HG02870 (cell line): ENCODE data around the gene SOD1.
"Not testable (repeated sequence)": the region's sequence is repeated elsewhere in the genome, so short reads cannot be mapped to it uniquely, and the experiment has no call there.

Experiments
- ATAC-seq: cut with Tn5 transposase; IDR thresholded peaks from one replicate; pipeline ENCODE4 v1.9.1; 2021; ENCODE audit warnings: mild to moderate bottlenecking, moderate library complexity; ENCODE audit not compliant: unreplicated experiment

SOD1 gene

GRCh38 chr21:31659536-31660258 lies at the start of gene SOD1:
TSS of gene SOD1 (plus strand) at chr21:31659693. CDS start at chr21:31659770, 77 bp downstream.
- peak; percentile 94 for ATAC-seq

- ATAC-seq, result no peak
Observed at GRCh38 chr21:31611445-31611844, 48.0 kb upstream of the SOD1 start.

- ATAC-seq, result no peak
Observed at GRCh38 chr21:31612894-31613785, 46.4 kb upstream of the SOD1 start.

- no peak for ATAC-seq
Observed at GRCh38 chr21:31614705-31615104, 44.8 kb upstream of the SOD1 start.

- no peak for ATAC-seq
Observed at GRCh38 chr21:31616216-31616615, 43.3 kb upstream of the SOD1 start.

- ATAC-seq, result no peak
Observed at GRCh38 chr21:31618696-31619430, 40.6 kb upstream of the SOD1 start.

DNA sequence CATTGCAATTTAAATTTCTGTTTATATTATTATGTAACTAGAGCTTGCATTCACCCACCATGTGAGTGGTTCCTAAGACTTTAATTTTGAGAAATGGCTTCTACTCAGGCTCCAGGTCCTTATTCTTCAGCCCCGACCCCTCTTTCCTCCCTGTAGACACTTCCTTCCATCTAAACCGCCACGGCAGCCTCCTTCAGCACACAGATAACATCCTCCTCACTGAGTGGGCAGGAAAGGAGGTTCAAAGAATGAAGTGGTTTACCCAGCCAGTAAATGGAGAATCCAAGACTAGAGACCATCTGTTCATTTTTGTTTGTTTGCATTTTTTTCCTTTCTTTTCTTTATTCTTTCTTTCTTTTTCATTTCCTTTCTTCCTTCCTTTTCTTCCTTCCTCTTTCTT lies 37.1 kb upstream of the SOD1 start:
- ATAC-seq, result no peak

- peak; percentile 58 for ATAC-seq
Observed at GRCh38 chr21:31623664-31624063, 35.8 kb upstream of the SOD1 start.

- ATAC-seq, result no peak
Observed at GRCh38 chr21:31624181-31624580, 35.3 kb upstream of the SOD1 start.

DNA sequence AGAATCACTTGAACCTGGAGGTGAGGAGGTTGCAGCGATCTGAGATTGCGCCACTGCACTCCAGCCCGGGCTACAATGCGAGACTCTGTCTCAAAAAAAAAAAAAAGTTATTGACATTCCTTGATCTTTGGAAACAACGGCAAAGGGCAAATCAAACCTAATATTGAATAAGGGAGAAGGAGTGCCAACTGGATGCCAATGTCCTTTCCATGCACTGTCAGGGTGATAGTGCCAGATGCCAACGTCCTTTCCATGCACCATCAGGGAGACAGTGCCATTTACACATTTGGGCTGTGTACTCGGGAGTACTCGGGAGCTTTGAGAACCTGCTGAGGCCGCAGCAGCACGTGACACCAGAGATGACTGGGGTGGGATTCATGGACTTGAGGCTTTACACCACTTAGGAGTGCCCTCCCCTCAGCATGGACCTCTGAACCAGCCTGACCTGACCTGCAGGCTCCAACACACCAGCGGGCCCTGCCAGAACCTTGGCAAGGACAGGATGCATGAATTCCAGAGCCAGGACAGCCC lies 34.5 kb upstream of the SOD1 start:
- ATAC-seq, result no peak

GRCh38 chr21:31629972-31630711 lies 29.4 kb upstream of the SOD1 start:
- no peak for ATAC-seq

GRCh38 chr21:31631881-31632280 lies 27.6 kb upstream of the SOD1 start:
- ATAC-seq, result not testable (repeated sequence)

- ATAC-seq, result no peak
Observed at GRCh38 chr21:31634993-31635392, 24.5 kb upstream of the SOD1 start.

GRCh38 chr21:31636874-31637273 lies 22.6 kb upstream of the SOD1 start:
- no peak for ATAC-seq

DNA sequence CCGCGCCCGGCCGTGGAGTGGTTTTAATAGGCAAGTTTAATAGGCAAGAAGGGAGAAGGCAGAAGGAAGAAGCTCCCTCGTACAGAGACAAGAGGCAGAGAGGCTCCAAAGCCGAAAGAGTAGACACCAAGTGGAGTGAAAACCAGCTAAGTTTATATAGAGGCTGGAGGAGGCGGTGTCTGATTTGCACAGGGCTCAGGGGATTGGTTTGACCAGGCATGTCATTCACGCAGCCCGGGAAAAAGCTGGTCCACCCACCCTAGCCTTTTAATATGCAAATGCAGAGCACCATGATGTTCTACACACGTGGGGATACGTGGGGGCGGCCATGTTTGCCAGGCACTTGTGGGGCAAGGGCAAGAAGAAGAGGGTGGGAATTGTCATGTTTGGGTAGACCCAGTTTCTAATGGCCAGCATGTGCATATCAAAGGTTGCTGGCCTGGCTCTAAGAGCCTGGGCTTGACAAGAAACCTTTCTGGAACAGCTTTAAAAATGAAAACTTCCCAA lies 18.0 kb upstream of the SOD1 start:
- no peak for ATAC-seq

DNA sequence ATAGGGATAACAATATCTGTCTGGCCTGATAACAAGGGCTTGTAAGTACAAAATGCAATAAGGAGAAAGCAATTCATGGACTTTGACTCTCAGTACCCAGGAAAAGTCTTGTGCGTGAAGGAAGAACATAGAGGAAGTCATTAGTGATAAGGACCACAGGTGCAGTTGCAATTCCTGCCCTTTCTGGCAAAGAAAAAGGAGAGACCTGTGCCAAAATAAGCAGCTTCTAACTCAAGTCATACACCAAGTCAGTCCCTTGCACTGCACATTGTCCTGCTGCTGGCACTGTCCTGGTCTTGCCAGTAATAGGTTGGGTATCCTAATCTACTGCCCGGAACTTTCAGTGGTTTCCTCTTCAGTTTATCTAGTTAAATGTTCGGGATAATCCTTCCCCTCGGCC lies 14.8 kb upstream of the SOD1 start:
- ATAC-seq, result no peak

GRCh38 chr21:31647650-31648049 lies 11.8 kb upstream of the SOD1 start:
- ATAC-seq, result peak; percentile 85

- no peak for ATAC-seq
Observed at GRCh38 chr21:31650930-31651329, 8.6 kb upstream of the SOD1 start.

DNA sequence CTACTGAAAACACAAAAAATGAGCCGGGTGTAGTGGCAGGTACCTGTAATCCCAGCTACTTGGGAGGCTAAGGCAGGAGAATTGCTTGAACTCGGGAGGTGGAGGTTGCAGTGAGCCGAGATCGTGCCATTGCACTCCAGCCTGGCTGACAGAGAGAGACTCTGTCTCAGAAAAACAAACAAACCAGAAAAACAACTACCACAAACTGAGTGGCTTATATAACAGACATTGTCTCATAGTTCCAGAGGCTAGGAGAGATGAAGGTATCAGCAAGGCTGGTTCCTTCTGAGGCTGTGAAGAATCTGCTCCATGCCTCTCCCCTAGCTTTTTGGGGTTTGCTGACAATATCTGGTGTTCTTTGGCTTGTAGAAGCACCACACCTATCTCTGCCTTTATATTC lies 8.0 kb upstream of the SOD1 start:
- not testable (repeated sequence) for ATAC-seq

DNA sequence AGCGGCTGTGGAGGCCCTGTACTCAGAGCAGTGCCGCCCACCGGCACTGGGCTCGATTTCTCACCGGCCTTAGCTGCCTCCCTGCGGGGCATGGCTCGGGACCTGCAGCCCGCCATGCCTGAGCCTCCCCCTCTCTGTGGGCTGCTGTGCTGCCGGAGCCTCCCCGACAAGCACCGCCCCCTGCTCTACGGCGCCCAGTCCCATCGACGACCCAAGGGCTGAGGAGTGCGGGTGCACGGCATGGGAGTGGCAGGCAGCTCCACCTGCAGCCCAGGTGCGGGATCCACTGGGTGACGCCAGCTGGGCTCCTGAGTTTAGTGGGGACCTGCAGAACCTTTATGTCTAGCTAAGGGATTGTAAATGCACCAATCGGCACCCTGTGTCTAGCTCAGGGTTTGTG lies 5.2 kb upstream of the SOD1 start:
- no peak for ATAC-seq
